ENCODE measurements around the gene TEKT5.

Gene TEKT5

GRCh38 chr16:10606607-10607006 lies 88.1 kb downstream of the TEKT5 start:
- DNase-seq, result no peak

GRCh38 chr16:10605636-10606035 lies 89.1 kb downstream of the TEKT5 start:
- DNase-seq, result no peak

- no peak for DNase-seq
Measured at GRCh38 chr16:10601444-10602408, 93.0 kb downstream of the TEKT5 start.

GRCh38 chr16:10600782-10601443 lies 93.8 kb downstream of the TEKT5 start:
- DNase-seq, result no peak

- no peak for DNase-seq
Measured at GRCh38 chr16:10599626-10600025, 95.1 kb downstream of the TEKT5 start.

GRCh38 chr16:10598157-10598556 lies 96.6 kb downstream of the TEKT5 start:
- DNase-seq, result no peak

GRCh38 chr16:10597187-10597601 lies 97.5 kb downstream of the TEKT5 start:
- DNase-seq, result no peak

- no peak for DNase-seq
Measured at GRCh38 chr16:10594312-10594950, 100.3 kb downstream of the TEKT5 start.

- no peak for DNase-seq
Measured at GRCh38 chr16:10592611-10593010, 102.1 kb downstream of the TEKT5 start.

- DNase-seq, result no peak
Measured at GRCh38 chr16:10590342-10590741, 104.4 kb downstream of the TEKT5 start.

GRCh38 chr16:10589109-10589508 lies 105.6 kb downstream of the TEKT5 start:
- no peak for DNase-seq

- no peak for DNase-seq
Measured at GRCh38 chr16:10587622-10588021, 107.1 kb downstream of the TEKT5 start.

- DNase-seq, result no peak
Measured at GRCh38 chr16:10584981-10585438, 109.7 kb downstream of the TEKT5 start.

GRCh38 chr16:10583269-10583668 lies 111.5 kb downstream of the TEKT5 start:
- no peak for DNase-seq

GRCh38 chr16:10581507-10581906 lies 113.2 kb downstream of the TEKT5 start:
- DNase-seq, result no peak

GRCh38 chr16:10580883-10581247 lies 113.9 kb downstream of the TEKT5 start:
- no peak for DNase-seq

- no peak for DNase-seq
Measured at GRCh38 chr16:10579965-10580882, 114.5 kb downstream of the TEKT5 start, which contains the start of gene EMP2. Gene EMP2, minus strand, starts transcription at chr16:10580598. Its CDS starts 32,981 bp downstream, at chr16:10547617.

- DNase-seq, result no peak
Measured at GRCh38 chr16:10579575-10579964, 115.2 kb downstream of the TEKT5 start.

- no peak for DNase-seq
Measured at GRCh38 chr16:10578474-10579316, 116.0 kb downstream of the TEKT5 start.
